ENCODE data around the gene COL28A1.
A peak's percentile ranks its signal among the peaks of the same experiment; 100 is the strongest.

The COL28A1 gene

DNA sequence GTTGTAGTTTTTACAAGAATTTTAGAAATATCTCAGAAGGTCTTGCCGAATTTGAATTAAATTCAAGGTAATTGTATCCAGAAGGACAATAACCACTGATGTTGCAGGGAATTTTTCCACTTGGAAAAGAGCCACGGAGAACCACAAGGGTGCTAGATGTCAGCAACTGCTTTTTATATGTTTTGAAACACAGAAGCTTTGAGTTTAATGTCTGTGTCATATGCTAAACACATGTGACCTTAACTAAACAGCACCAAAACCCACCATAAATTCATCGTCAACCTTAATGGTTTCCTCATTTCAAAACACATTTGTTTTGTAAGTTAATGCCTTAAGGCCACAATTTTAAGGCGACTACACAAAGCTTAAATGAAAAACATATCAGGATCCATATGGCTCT lies 106.9 kb downstream of the COL28A1 start:
- TF ChIP-seq CTCF (IDR thresholded peaks at IDR 0.05; ENCODE audit: insufficient read depth, low read length, missing control alignments) = no peak
- POLR2A ChIA-PET = interaction anchor here (1.1 kb wide), 1 partner anchor 10 kb away, joined by 7 read pairs; no protein-coding TSS in a partner anchor
- H3K4me3 ChIP-seq (ENCODE audit: low read depth, low read length) = no peak overlapping the region
- DNase-seq (ENCODE audit: low read depth, low spot score) = peak; percentile 31
- CTCF ChIA-PET = interaction anchor here (1.8 to 14.7 kb wide), 4 partner anchors 9 to 325 kb away, joined by 6 to 230 read pairs (median 84); partner anchors contain the start of gene COL28A1

DNA sequence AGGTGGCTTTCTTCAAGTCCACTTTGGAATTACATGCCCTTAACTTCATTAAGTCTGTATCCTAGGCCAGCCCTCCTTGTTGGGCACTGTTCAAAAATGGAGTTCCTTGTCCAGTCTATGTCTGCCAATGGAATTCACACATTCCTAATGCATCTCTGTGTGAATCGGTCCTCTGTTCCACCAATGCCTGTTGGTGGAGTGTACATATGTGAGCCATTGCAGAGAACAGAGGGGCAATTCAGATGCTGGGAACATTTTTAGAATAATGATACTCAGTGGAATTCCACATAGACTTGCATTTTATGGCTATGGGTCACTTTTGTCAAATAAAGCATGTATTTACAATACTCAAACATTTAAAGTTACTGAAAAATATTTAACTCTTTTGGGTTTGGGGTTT lies 108.3 kb downstream of the COL28A1 start:
- ChIA-PET CTCF (interaction anchor here (0.7 to 14.7 kb wide), 4 partner anchors 62 to 323 kb away, joined by 3 to 230 read pairs (median 82); partner anchors contain the start of genes C1GALT1 and COL28A1), POLR2A (no interaction called here)
- no peak for DNase-seq (ENCODE audit: low read depth, low spot score)
- H3K4me3 ChIP-seq (ENCODE audit: low read depth, low read length) = no peak overlapping the region
- no peak for TF ChIP-seq CTCF (IDR thresholded peaks at IDR 0.05; ENCODE audit: insufficient read depth, low read length, missing control alignments)

GRCh38 chr7:7426676-7427075 lies 109.0 kb downstream of the COL28A1 start:
- TF ChIP-seq CTCF (IDR thresholded peaks at IDR 0.05; ENCODE audit: insufficient read depth, low read length, missing control alignments) = no peak
- CTCF ChIA-PET = interaction anchor here (0.7 to 14.7 kb wide), 4 partner anchors 10 to 323 kb away, joined by 3 to 230 read pairs (median 86); partner anchors contain the start of genes C1GALT1 and COL28A1
- POLR2A ChIA-PET = no interaction called here
- H3K4me3 ChIP-seq (ENCODE audit: low read depth, low read length) = no peak overlapping the region
- DNase-seq (ENCODE audit: low read depth, low spot score) = no peak

- TF ChIP-seq CTCF (IDR thresholded peaks at IDR 0.05; ENCODE audit: insufficient read depth, low read length, missing control alignments) = no peak
- ChIA-PET CTCF (interaction anchor here (0.6 to 14.7 kb wide), 16 partner anchors 9 to 792 kb away, joined by 3 to 230 read pairs (median 6); partner anchors contain the start of gene COL28A1), POLR2A (no interaction called here)
- H3K4me3 ChIP-seq (ENCODE audit: low read depth, low read length) = no peak overlapping the region
- no peak for DNase-seq (ENCODE audit: low read depth, low spot score)
Measured at GRCh38 chr7:7425321-7425720, 110.4 kb downstream of the COL28A1 start.

DNA sequence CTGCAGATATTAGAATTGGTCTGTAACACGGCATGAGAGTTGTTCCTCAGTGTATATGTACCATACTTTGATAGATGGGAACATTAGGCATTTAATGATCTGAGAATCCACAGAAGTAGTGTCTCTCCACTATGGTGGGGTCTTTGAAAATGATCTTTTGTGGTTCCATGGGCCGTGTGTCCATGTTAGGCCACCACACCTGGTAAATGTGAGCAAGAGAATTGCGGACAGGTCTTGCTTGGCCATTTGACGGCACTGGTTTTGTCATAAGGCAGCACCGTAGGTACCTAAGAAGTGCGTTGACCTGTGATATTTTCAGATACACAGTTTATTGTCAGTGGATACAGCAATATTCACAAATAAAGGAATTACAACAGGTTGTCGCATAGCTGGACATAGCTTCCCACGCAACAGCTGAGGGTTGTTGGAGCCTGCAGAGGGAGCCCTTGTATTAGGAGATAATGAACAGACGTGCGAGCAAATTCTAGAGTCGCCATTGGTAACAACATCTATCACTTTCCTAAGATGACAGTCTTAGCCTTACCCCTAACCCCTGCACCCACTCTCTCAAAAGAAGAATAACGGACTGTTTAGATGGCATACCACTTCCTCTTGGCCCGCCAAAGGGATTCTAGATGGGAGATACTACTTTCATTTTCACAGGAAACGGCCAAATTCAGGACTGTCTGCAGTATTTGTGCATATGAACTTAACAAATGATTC lies 111.4 kb downstream of the COL28A1 start:
- peak overlapping the region; percentile 52 for H3K4me3 ChIP-seq (ENCODE audit: low read depth, low read length)

More for the DNA sequence above, 111.4 kb downstream of the COL28A1 start:
- peak; percentile 81 for TF ChIP-seq CTCF (IDR thresholded peaks at IDR 0.05; ENCODE audit: insufficient read depth, low read length, missing control alignments)
- ChIA-PET POLR2A (interaction anchor here (0.7 kb wide), 1 partner anchor 344 kb away, joined by 3 read pairs; no protein-coding TSS in a partner anchor), CTCF (interaction anchor here (0.6 to 14.7 kb wide), 30 partner anchors 8 to 796 kb away, joined by 3 to 230 read pairs (median 4); partner anchors contain the start of gene COL28A1)
- no peak for DNase-seq (ENCODE audit: low read depth, low spot score)

All from AG04449 (cell line).